PC-9 (cell line): ENCODE measurements around the gene ACTR1B. TPM values are rescaled to one million over a fixed set of nuclear protein-coding genes. Genes with fewer than 3 reads are reported as not detected.
A peak's percentile ranks its signal among the peaks of the same experiment; 100 is the strongest.

Source experiments
- BruUV-seq: library from RNA; stranded (reverse); fragments of 400-500 nt; replicated peaks from 2 replicates; lab custom pipeline; 2021; lab: Mats Ljungman, UMichigan
- CTCF ChIA-PET: fragments of 300-600 bp; sonication (Branson Sonifier 250); formaldehyde crosslinking; loops from one replicate; lab custom pipeline; 2022; ENCODE audit warnings: antibody characterized with exemption; lab: Charles Lee
- POLR2A ChIA-PET: fragments of 300-600 bp; sonication (Branson Sonifier 250); formaldehyde crosslinking; loops from one replicate; lab custom pipeline; 2022; ENCODE audit warnings: antibody characterized with exemption; ENCODE audit not compliant: unreplicated experiment; lab: Charles Lee
- DNase-seq, 2 experiments: peaks; one replicate each; pipeline versions ENCODE4 v3.0.0 to v3.0.0-alpha.2; 2015 to 2022; ENCODE audit warnings: mixed read lengths in 1 of 2
- H2AFZ ChIP-seq: fragments of 200-600 bp; sonication (generic); 2 replicates; pipeline ENCODE4 v1.8.1; 2017; ENCODE audit warnings: antibody characterized with exemption
- H3F3A ChIP-seq: fragments of 200-600 bp; sonication (generic); 2 replicates; pipeline ENCODE4 v1.8.1; 2017; ENCODE audit warnings: antibody characterized with exemption, mild to moderate bottlenecking, low read depth; ENCODE audit not compliant: insufficient read depth
- H3K27ac ChIP-seq: fragments of 200-600 bp; sonication (generic); 2 replicates; pipeline ENCODE4 v1.6.1; 2016; ENCODE audit warnings: mixed run types
- H3K27me3 ChIP-seq: fragments of 200-600 bp; sonication (generic); 2 replicates; pipeline ENCODE4 v1.6.1; 2016; ENCODE audit warnings: low read depth, mixed run types; ENCODE audit not compliant: insufficient read depth
- H3K36me3 ChIP-seq: fragments of 200-600 bp; sonication (generic); 2 replicates; pipeline ENCODE4 v1.6.1; 2016; ENCODE audit warnings: low read depth, mixed run types
- H3K4me1 ChIP-seq: fragments of 200-600 bp; sonication (generic); replicated peaks from 2 replicates; pipeline ENCODE4 v1.6.1; 2016; ENCODE audit warnings: mixed run types; ENCODE audit not compliant: insufficient read depth
- H3K4me2 ChIP-seq: fragments of 200-600 bp; sonication (generic); 2 replicates; pipeline ENCODE4 v1.6.1; 2017; ENCODE audit warnings: mixed run types
- H3K4me3 ChIP-seq: fragments of 200-600 bp; sonication (generic); 2 replicates; pipeline ENCODE4 v1.6.1; 2016; ENCODE audit warnings: mixed run types
- H3K79me2 ChIP-seq: fragments of 200-600 bp; sonication (generic); 2 replicates; pipeline ENCODE4 v1.6.1; 2017; ENCODE audit warnings: low read depth, mixed run types
- H3K9me2 ChIP-seq: fragments of 200-600 bp; sonication (generic); 2 replicates; pipeline ENCODE4 v1.8.1; 2017; ENCODE audit warnings: mild to moderate bottlenecking; ENCODE audit not compliant: insufficient read depth
- H3K9me3 ChIP-seq: fragments of 200-600 bp; sonication (generic); 2 replicates; pipeline ENCODE4 v1.8.1; 2016; ENCODE audit warnings: low read depth; ENCODE audit not compliant: insufficient read depth
- H4K20me1 ChIP-seq: fragments of 200-600 bp; sonication (generic); 2 replicates; pipeline ENCODE4 v1.8.1; 2017; ENCODE audit not compliant: insufficient read depth
- CTCF ChIP-seq: fragments of 200-600 bp; sonication (generic); conservative IDR thresholded peaks from 2 replicates; pipeline ENCODE4 v1.6.1; 2017; ENCODE audit warnings: mixed run types, antibody characterized with exemption, mild to moderate bottlenecking, moderate library complexity
- EZH2 ChIP-seq: fragments of 200-600 bp; sonication (generic); IDR thresholded peaks from 2 replicates; pipeline ENCODE4 v1.8.0; 2017; ENCODE audit warnings: antibody characterized with exemption, low read depth
- intact Hi-C: fragments of 100-400 bp; cut with micrococcal nuclease; formaldehyde crosslinking; loops from one replicate; pipeline ENCODE4 v1.10.0; 2022; ENCODE audit not compliant: unreplicated experiment
- total RNA-seq: library from RNA; stranded (reverse); gene quantifications from 2 replicates; pipeline ENCODE4 v1.2.3, GENCODE V29; 2021

The ACTR1B gene
- total RNA-seq, 1 experiment from 2014 or later = 49.9 TPM

DNA sequence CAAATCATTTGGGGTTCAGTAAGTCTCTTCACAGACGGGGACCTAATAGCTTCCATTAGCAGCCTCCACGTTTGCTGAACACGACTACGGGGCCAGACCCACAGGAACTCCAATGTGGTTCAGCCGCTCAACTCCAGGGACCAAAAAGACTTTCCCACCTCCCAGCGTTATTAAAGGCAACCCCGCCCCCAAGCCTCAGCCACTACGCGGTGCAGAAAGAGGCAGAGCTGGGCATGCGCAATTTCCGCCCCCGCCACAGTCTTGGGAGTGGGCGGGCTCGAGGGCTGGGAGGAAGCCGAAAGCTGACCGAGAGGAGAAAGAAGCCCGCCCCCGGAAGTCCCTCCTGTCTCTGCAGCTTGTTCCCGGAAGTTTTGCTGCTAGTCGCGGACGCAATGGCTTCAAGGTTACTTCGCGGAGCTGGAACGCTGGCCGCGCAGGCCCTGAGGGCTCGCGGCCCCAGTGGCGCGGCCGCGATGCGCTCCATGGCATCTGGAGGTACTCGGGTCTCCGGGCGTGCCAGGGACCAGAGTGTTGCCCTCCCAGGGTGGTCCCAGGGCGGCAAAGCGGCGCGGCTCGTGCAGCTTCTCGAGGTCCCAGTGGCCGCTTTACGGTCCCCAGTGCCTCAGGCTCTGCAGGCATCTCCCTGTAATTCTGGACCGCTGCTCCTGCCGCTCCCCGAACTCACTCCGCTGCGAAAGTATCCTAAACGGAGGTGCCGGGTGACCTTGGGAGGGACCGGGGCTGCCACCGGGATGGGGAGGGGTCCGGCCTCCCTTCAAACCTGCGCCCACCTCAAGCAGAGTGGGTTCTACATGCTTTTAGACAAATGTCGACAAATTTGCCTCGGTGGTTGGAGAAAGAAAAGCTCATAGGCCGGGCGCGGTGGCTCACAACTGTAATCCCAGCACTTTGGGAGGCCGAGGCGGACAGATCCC lies 17.9 kb downstream of the ACTR1B start, which contains the start of gene COX5B:
Gene COX5B, plus strand, starts transcription at position 368 of the 935 bp plus-strand sequence. Its CDS starts 25 bp downstream, at position 393.
- peak within 1 kb of the TSS; percentile 87 for H3K4me2 ChIP-seq
- peak within 1 kb of the TSS; percentile 95 for H2AFZ ChIP-seq
- TF ChIP-seq EZH2 = no peak
- no peak for TF ChIP-seq CTCF
- H3K4me1 ChIP-seq = peaks cover 10% of the 10 kb centered on the region
- H3K36me3 ChIP-seq = peaks cover 23% of the 10 kb centered on the region
- no peaks in the 10 kb centered on the region for H3K9me2 ChIP-seq
- ChIA-PET CTCF (interaction anchor here (2.4 kb wide), 1 partner anchor 18 kb away, joined by 13 read pairs; the partner anchor contains the start of gene ACTR1B), POLR2A (interaction anchor here (0.5 to 1.5 kb wide), 11 partner anchors 18 to 1981 kb away, joined by 3 to 67 read pairs (median 5); partner anchors contain the start of gene ACTR1B)
- peak; percentile 97 to 99 for DNase-seq
- no peaks in the 10 kb centered on the region for H3K9me3 ChIP-seq
- intact Hi-C loops = loop anchor here (1.0 to 10.0 kb wide), 3 partner anchors 18 to 51 kb away; partner anchors contain the start of gene ACTR1B
- H3F3A ChIP-seq = peaks cover 31% of the 10 kb centered on the region
- H4K20me1 ChIP-seq = no peaks in the 10 kb centered on the region
- peak within 1 kb of the TSS; percentile 72 for H3K4me3 ChIP-seq
- peaks cover 25% of the 10 kb centered on the region for H3K79me2 ChIP-seq
- no TSS peak for BruUV-seq
- peak within 1 kb of the TSS; percentile 53 for H3K27ac ChIP-seq
- no peaks in the 10 kb centered on the region for H3K27me3 ChIP-seq

DNA sequence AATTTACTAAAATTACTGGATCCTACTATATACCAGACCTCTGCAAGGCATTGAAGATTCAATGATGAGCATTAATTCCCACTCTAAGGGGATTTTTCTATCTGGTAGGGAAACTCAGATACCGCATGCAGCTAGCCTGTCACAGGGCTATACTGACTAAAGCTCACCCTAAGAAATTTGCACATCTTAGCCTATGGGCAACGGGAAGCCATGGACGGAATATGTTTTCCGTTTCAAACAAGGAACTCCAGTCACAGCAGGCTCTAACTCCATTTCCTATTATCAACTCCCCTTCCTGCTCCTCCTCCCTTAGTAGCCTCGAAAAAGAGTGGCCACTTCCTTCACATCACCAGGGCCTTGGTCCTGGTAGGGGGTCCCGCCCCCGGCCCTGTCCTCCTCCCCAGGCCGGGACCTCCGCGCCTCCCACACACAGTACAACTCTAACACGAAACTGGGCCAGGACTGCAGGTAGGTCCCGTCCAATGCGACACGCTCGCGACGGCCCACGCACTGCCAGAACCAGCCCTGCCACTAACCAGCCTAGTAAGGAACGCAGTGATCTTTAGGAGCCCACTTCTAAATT lies 18.6 kb downstream of the ACTR1B start:
- intact Hi-C loops = loop anchor here (1.0 to 10.0 kb wide), 3 partner anchors 19 to 52 kb away; partner anchors contain the start of gene ACTR1B
- CTCF ChIA-PET = interaction anchor here (2.4 kb wide), 1 partner anchor 18 kb away, joined by 13 read pairs; the partner anchor contains the start of gene ACTR1B
- TSS peak; percentile 97 for BruUV-seq

More for the DNA sequence above, 18.6 kb downstream of the ACTR1B start:
- Histone ChIP-seq H3K36me3 (peaks cover 23% of the 10 kb centered on the region), H3K79me2 (peaks cover 25% of the 10 kb centered on the region), H3K27ac (peak overlapping the region; percentile 53), H2AFZ (peak overlapping the region; percentile 95), H3F3A (peaks cover 23% of the 10 kb centered on the region; the same call in 1 of the 2 replicates), H3K9me2 (no peaks in the 10 kb centered on the region), H3K9me3 (no peaks in the 10 kb centered on the region), H3K27me3 (no peaks in the 10 kb centered on the region), H3K4me3 (peak overlapping the region; percentile 72), H3K4me1 (peaks cover 10% of the 10 kb centered on the region), H3K4me2 (peak overlapping the region; percentile 83), H4K20me1 (no peaks in the 10 kb centered on the region)
- no peak for DNase-seq
- TF ChIP-seq EZH2 (no peak), CTCF (no peak)
- POLR2A ChIA-PET = interaction anchor here (0.6 to 1.5 kb wide), 8 partner anchors 18 to 1263 kb away, joined by 3 to 67 read pairs (median 6); partner anchors contain the start of gene ACTR1B
